ENCODE data around the gene TRAPPC3. TPM values are rescaled to one million over a fixed set of nuclear protein-coding genes. Genes with fewer than 3 reads are reported as not detected.

TRAPPC3 gene
- total and polyA plus RNA-seq, 7 donors: 34.8 to 91.8 (median 43.8) TPM

GRCh38 chr1:36092798-36093185 is 56.5 kb downstream of the TRAPPC3 start:
- Histone ChIP-seq H3K36me3 (ENCODE audit: insufficient read depth in 1 of 2, low read depth in 1 of 2) (peaks cover 4 to 61% of the 10 kb centered on the region in 2 donors), H3K4me1 (peaks cover 19% of the 10 kb centered on the region), H3K4me3 (no peak overlapping the region), H3K27me3 (ENCODE audit: insufficient read depth in 3 of 3, low read length in 2 of 3) (no peaks in the 10 kb centered on the region), H3K27ac (no peak overlapping the region), H3K9me3 (no peaks in the 10 kb centered on the region)
- 85 to 93% (median 89%) methylated on average over 9 of the region's 9 CpGs for WGBS, 3 donors
- DNase-seq (no peak), ATAC-seq (no peak)
- no peak for TF ChIP-seq CTCF (IDR thresholded peaks at IDR 0.05)
- intact Hi-C loops (cut with DNase I): loop anchor here (10.0 kb wide), 2 partner anchors 122 to 332 kb away; no protein-coding TSS in a partner anchor

- Histone ChIP-seq H3K27ac (no peak overlapping the region), H3K36me3 (ENCODE audit: insufficient read depth in 1 of 2, low read depth in 1 of 2) (peaks cover 4 to 61% of the 10 kb centered on the region in 2 donors), H3K9me3 (no peaks in the 10 kb centered on the region), H3K27me3 (ENCODE audit: insufficient read depth in 3 of 3, low read length in 2 of 3) (no peaks in the 10 kb centered on the region), H3K4me1 (peaks cover 19% of the 10 kb centered on the region), H3K4me3 (no peak overlapping the region)
- ATAC-seq (no peak), DNase-seq (no peak)
- intact Hi-C loops (cut with DNase I): loop anchor here (10.0 kb wide), 2 partner anchors 123 to 333 kb away; no protein-coding TSS in a partner anchor
- no peak for TF ChIP-seq CTCF (IDR thresholded peaks at IDR 0.05)
- 88 to 94% (median 91%) methylated on average over 17 of the region's 17 CpGs for WGBS, 3 donors
These were observed 57.0 kb downstream of the TRAPPC3 start for GRCh38 chr1:36092166-36092797.

- intact Hi-C loops (cut with DNase I): loop anchor here (10.0 kb wide), 2 partner anchors 123 to 333 kb away; no protein-coding TSS in a partner anchor
- H3K4me1 ChIP-seq: peaks cover 19% of the 10 kb centered on the region
- 88 to 96% (median 91%) methylated on average over 12 to 13 of the region's 13 CpGs for WGBS, 3 donors
- ATAC-seq (no peak), DNase-seq (no peak)
- no peaks in the 10 kb centered on the region for H3K27me3 ChIP-seq (ENCODE audit: insufficient read depth in 3 of 3, low read length in 2 of 3)
- TF ChIP-seq CTCF (IDR thresholded peaks at IDR 0.05): no peak
- no peaks in the 10 kb centered on the region for H3K9me3 ChIP-seq
- H3K4me3 ChIP-seq: no peak overlapping the region
- no peak overlapping the region for H3K27ac ChIP-seq
- H3K36me3 ChIP-seq (ENCODE audit: insufficient read depth in 1 of 2, low read depth in 1 of 2): peaks cover 4 to 61% of the 10 kb centered on the region in 2 donors
These were observed 57.6 kb downstream of the TRAPPC3 start for GRCh38 chr1:36091698-36092097.

GRCh38 chr1:36091141-36091540 is 58.1 kb downstream of the TRAPPC3 start:
- ATAC-seq (no peak), DNase-seq (no peak)
- H3K36me3 ChIP-seq (ENCODE audit: insufficient read depth in 1 of 2, low read depth in 1 of 2): peaks cover 4 to 56% of the 10 kb centered on the region in 2 donors
- WGBS, 3 donors: 86 to 96% (median 87%) methylated on average over 4 of the region's 4 CpGs
- TF ChIP-seq CTCF (IDR thresholded peaks at IDR 0.05): no peak
- H3K27me3 ChIP-seq (ENCODE audit: insufficient read depth in 3 of 3, low read length in 2 of 3): no peaks in the 10 kb centered on the region
- intact Hi-C loops (cut with DNase I): loop anchor here (10.0 kb wide), 2 partner anchors 124 to 334 kb away; no protein-coding TSS in a partner anchor
- H3K27ac ChIP-seq: no peak overlapping the region
- H3K4me3 ChIP-seq: no peak overlapping the region
- no peaks in the 10 kb centered on the region for H3K9me3 ChIP-seq
- peaks cover 19% of the 10 kb centered on the region for H3K4me1 ChIP-seq
